Stimulated activated CD8-positive, alpha-beta memory T cell treated with anti-CD3 and anti-CD28 coated beads, Interleukin-15, amount 100 ng/mL, for 48 hours (primary cell): ENCODE measurements around the gene STX8.

ENCODE experiments used
- DNase-seq, 2 donors: peaks; one replicate each; pipeline ENCODE4 v3.0.0-alpha.2; 2020; ENCODE audit warnings: low read depth in 2 of 2

Gene STX8

DNA sequence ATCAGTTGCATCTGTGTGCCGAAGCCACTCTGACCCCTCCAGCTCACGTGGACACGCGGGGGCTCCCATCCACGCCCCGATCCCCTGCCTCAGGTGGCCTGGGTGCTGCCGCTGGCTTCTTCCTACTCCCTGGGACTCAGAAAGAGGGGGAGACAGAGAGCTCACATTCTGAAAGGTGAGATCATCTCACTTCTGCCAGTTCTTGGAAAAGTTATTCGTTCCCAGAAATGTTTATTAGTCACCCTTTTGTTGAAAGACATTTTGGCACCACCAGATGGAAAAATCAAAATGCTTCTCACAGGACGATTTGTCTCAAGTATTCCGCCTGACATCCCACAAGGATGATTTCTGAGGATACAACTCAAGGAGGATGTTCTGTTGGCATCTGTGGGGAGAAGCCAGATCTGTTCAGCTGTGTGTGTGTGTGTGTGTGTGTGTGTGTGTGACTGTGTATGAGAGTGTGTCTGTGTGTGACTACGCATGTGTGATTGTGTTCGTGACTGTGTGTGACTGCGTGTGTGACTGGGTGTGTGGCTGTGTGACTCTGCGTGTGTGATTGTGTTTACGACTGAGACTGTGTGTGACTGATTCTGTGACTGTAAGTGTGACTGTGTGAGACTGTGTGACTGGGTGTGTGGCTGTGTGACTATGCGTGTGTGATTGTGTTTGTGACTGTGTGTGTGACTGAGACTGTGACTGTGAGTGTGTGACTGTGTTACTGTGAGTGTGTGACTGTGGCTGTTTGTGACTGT is 347.0 kb downstream of the STX8 start:
- no peak for DNase-seq

DNA sequence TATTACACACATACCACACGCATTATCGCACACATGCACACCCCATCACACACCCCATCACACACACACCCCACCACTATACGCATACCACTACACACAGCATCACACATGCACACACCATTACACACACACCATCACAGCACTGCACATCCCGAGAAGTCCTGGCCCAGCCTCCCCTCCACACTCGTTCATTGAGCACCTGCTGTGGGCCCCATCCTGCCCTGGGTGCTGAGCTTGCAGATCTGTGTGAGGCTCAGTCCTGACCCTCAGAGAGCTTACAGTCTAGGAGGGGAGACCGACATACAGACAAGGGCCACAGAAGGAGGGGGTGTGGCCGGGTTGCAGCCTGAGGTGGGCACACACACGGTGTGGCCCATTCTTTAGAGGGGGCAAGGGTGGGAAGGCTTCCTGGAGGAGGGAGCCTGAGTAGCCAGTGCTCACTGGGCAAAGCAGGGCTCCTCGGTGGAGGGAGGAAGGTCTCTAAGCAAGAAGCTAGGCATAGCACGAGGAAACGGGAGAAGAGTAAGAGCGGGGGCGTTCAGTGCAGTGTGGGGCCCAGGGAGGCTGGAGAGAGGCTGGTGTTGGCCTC is 347.7 kb downstream of the STX8 start:
- no peak for DNase-seq

DNA sequence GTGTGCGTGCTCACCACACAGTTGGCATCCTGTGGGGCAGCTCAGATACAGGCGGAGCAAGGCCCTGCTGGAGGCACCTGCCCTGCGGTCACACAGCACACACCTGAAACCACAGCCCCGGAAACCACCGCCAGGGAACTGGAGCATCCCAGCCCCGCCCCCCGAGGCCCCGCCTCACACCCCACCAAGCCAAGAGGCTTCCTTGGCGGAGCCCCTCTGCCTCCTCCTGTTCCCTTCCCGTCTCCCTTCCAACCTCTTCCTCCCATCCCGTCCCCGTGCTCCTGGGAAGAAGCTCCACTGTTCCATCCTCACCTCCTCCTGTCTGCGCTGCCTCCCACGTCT is 348.9 kb downstream of the STX8 start:
- DNase-seq: no peak

DNA sequence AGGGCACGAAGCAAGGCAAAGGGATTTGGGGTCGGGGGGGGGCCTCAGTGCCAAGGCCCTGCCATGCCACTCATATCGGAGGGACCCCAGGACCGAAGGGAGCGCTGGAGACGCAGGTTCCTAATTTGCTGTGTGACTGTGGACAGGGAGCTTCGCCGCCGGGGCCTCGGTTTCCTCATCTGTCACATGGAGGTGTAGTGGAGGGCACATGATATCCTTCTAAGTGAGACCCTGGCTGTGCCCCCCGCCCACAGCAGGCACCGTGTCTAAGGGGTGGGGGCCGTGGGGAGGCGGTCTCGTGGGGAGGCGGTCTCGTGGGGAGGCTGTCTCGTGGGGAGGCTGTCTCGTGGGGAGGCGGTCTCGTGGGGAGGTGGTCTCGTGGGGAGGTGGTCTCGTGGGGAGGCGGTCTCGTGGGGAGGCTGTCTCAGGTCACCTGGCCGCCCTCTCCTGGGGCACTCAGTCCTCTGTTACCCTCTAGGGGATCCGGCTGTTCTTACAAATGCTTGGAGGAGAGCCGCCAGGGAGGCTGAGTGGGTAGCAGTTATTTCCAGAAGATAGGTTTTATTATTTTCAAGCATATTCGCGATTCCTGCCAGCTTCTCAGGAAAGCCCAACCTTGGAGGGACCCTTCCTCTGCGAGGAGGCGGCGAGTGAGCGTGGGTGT is 349.4 kb downstream of the STX8 start:
- DNase-seq: no peak

DNA sequence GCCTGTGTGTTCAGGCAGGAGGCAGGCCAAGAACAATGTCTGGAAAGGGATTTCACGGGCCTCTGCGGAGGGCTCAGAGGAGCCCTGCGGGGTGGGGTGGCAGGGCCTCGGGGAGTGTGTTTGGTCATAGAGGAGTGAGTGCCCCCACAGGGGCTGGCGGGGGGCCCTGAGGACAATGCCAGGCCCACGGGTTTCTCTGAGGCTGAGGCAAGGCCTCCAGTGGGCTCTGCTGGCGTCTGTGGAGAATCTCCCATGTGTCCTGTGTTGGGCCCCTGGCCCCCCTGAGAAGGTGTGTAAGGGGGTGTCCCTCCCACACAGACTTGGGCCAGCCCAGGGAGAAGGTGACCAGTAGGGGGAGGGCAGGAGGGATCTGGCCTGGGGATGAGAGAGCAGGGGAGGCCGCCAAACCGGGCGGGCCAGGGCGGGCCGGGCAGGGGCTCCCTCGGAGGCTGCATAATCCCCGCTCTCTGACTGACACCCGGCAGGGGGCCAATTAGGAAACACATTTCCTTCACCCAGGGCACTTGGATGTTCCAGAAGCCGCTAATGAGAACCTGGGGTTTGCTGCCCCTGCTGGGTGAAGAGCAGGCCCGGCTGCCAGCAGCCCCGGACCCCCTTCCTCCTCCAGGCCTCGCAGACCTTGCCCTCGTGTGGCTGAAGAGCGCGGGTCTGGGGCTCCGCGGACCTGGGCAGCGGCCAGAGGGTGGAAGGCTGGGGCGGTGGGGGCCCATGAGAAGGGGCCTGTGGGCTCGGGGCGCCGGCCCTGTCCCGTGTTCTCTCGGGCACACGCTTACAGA is 350.1 kb downstream of the STX8 start:
- DNase-seq: no peak

DNA sequence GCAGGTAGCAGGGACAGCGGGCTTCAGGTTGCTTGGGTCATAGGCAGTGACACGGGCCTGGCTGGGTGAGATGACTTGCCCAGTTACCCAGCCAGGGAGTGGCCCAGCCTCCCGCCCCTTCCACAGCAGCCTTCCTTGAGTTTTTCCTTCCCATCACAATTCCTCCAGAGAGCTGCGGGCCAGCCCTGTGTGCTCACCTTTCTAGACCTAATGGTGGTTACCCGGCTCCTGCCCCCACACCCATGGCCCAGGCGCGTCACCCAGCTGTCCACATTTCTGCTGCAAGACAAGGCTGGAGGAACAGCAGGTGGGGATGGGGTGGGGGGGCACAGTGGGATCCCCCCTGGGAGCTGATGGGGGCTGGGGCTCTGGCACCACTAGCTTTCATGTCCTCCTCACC is 351.1 kb downstream of the STX8 start:
- DNase-seq: no peak

DNA sequence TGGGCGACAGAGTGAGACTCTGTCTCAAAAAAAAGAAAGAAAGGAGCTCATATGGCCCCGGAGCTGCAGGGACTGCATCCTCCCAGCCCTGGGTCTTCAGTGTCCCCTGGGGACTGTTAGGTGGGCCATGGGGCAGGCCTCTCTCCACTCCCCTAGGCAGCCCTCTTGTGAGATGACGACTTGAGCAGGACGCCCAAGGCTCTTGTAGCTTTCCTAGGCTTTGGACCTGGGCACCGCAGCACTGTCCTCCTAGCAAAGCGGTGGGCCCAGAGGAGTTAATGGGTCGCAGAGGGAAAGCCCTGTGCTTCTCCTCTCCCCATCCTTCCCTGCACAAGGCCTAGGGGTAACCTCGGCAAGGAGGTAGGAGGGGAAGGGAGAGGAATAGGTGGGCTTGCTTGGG is 352.1 kb downstream of the STX8 start:
- no peak for DNase-seq

DNA sequence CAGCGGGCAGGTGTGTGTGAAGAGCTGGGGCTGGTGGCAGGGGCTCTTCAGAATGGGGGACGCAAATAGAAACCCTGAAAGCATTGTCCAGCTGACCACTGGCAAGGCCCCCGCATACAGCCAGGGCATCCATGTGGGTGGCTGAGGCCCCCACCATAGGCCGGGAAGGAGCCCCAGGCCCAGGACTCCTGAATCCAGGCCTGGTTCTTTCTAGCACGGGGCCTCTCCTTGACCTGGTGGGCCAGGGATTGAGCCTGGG is 353.8 kb downstream of the STX8 start:
- DNase-seq: no peak

DNA sequence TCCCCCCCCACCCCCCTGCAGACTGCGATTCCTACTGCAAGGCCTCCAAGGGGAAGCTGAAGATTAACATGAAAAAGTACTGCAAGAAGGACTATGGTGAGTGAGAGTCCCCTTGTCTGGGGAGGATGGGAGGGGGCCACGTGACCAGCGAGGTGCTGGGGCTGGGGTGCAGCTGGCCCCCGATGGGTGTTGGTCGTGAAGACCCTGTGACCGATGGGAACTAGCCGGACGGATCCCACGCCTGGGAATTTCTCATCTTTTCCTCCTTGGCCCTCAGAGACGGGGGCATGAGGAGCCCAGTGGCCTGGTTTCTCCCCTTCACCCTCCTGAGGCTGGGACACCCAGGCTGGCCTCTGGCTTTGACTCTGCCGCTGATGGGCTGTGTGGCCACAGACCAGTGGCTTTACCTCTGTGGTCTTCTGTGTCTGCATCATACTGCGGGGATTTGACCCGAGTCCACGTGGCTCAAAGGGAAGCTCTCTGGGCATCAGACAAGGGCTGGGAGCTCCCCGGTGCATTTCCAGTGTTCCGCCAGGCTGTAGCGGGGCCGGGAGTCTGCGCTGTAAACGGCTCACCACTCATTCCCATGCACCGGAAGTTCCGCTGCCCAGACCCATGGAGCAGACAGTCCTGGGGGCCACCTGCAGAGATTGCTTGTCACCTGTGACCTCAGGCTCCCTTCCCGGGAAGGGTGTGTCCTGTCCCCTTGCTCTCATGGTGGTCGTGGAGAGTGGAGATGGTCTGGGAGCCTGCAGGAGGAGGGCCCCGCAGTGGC is 354.3 kb downstream of the STX8 start:
- DNase-seq: no peak

DNA sequence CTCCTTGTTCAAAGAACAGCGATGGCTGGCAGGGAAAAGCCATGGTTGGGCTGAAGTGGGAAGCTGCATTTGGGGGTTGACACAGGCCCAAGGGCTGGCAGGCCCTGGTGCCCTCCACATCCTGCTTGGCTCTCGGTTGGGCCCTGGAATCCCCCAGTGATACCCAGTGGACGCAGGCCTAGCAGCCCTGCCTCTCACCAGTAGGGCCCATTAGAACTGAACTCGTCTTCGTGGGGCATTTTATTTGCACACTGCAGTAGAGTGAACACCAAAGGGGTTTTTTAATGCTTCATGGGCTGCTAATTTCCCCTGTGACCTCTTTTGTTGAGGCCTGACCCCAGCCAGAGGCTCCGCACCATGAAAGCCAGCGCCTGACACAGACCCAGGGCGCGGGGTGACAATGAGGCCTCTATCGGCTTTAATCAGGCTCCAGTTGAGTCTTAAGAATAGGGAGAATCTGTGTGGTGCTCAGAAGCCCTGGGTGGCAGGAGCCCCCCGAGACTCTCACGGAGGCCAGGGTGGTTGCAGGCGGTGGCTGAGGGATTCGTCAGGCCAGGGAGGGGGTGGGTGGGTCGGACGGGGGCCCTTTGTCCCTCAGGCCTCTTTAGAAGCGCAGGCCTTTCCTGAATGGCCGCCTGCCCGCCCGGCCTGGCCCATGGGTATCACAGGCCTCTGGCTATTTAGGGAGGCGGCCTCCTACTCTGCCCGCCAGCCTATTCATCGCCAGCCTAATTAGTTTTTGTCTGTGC is 355.0 kb downstream of the STX8 start:
- DNase-seq: no peak

DNA sequence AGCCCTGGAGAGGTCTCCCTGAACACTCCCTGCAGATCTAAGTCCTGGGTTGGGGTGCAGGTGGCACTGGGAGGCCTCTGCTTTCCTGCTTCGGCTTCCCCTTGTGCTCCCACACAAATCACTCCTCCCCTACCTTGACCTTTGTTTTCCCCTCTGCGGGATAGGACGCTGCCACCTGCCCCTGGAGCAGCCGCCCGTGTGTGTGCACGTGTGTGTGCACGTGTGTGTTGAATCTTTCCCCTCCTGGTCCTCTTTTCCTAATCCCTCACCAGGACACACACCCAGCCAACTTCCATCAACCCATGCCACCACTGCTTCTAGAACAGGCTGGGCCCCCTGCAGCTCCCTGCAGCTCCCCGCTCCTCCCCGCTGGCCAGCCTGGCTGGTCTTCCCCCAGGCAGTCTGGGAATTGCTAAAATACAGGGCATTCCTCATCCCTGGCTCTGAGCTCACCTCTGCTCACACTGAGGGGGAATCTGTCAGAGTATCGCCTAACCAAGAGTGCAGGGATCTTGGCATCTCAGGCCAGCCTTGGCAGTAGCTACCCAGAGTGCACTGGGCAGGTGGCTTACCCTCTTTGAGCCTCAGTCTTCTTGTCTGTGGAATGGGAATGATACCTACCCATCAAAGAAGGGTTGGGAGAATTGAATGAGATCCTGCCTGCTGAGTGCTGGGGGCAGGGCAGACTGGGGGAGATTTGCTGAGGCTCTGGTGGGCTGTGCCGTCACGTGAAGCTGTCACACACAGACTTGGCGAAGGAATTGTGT is 355.8 kb downstream of the STX8 start:
- no peak for DNase-seq

DNA sequence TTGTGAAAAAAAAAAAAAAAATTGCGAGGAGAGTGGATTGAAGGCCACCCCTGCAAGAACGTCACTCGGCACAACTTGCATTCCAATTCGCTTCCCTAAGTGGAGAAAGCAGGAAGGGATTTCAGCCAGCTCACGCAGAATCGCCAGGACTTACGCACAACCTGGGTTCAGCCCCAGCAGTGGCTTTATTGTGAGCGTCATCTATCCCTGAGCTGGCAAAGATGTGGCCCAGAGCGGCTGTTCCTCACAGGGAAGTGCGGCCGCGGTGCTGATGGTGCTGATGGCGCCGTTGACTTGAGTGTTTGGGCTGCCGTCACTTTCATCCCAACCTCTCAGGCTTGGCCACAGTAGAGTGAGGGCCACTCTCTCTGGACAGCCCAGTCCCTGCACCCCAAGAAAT is 356.7 kb downstream of the STX8 start:
- no peak for DNase-seq

DNA sequence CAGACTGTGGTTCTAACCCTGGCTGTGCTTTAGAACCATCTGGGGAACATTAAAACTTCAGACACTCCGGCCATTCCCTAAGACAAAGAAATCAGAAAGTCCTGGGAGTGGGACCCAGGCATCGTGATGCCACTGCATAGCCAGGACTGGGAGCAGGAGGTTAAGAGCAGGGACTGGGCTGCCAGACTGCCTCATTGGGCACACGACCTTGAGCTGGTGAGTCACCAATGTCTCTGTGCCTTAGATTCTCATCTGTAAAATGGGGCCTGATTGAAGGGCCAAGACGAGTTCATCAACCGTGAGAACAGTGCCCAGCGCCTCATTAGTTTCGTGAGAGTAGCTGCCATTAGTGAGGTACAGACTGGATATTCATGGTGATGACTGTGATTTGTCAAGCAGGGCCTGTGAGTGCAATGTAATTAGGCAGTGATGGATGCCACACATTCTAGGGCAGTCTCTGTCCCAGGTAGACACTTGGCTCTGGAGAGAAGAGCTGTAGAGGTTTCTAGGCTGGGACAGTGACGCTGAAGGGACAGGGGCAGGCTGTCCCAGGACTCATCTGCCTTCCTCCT is 357.5 kb downstream of the STX8 start:
- DNase-seq: no peak

DNA sequence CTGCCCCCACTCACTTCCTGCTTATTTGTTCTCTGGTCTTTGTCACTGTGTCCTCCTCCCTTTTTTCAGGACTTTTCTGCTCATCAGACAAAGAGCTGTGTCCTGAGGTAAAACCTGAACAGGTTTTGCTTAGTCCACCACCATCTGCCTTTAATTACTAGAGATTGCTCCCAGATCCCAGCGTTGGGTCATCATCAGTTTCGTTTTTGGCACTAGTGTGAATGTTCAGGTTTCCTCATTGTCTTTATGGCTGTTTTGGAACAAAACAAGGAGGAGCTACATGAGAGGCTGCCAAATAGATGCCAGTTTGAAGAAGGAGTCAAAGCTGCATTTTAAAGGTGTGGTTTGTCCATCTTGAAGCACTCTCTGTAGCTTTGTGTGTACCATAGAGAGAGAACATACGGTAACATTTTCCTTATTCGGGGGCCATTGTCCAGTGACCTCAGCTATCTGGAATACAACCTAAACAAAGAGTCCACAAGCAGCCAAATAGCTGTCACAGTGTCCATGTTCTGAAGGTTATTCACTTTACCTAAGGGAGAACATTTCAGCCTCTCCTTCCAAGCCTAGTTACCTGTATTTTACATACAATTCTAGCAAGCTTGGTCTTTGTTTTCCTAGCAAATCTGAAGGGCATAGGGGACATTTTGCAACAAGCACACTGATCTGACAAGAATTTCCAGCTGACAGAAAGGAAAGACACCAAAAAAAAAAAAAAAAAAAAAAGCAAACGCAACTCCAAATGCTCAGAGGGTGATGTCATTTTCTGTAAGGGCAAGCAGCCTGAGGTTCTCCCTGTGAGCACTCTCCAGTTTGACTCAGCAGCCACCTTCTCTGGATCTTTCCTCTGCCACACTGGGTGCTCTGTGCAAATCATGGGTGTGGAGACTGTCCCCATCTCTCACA is 358.2 kb downstream of the STX8 start:
- DNase-seq: no peak

DNA sequence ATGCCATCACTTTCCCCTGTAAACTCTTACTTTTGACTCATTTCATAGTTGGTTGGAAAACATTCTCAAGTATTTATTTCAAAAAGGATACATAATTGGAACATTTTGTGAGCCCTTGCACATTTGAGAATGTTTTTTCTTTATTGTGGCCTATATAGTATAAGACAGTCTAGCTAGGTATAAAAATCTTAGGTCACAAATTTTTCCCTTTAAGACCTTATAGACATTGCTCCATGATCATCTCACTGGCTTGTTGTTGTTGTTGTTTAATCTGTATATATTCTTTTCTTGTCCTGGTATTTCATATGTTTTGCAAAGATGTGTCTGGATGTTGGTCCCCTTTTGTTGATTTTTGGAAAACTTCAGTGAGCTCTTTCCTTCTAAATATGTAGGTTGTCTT is 360.2 kb downstream of the STX8 start:
- DNase-seq: no peak

DNA sequence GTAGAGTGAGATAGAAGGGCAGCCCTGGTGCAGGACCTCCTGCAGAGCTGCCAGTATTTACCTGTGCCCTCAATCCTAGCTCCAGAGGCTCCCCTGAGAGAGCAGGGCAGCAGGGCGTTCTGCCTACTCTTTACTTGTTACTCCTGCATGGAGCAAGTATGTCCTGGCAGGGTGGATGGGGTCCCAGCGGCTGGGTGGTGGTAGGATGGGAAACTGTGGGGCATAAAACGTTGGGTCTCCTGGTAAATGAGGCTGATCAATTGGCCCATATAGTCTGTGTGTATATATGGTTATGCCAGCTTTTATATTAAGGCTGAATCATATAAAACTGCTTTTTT is 362.3 kb downstream of the STX8 start:
- no peak for DNase-seq

DNA sequence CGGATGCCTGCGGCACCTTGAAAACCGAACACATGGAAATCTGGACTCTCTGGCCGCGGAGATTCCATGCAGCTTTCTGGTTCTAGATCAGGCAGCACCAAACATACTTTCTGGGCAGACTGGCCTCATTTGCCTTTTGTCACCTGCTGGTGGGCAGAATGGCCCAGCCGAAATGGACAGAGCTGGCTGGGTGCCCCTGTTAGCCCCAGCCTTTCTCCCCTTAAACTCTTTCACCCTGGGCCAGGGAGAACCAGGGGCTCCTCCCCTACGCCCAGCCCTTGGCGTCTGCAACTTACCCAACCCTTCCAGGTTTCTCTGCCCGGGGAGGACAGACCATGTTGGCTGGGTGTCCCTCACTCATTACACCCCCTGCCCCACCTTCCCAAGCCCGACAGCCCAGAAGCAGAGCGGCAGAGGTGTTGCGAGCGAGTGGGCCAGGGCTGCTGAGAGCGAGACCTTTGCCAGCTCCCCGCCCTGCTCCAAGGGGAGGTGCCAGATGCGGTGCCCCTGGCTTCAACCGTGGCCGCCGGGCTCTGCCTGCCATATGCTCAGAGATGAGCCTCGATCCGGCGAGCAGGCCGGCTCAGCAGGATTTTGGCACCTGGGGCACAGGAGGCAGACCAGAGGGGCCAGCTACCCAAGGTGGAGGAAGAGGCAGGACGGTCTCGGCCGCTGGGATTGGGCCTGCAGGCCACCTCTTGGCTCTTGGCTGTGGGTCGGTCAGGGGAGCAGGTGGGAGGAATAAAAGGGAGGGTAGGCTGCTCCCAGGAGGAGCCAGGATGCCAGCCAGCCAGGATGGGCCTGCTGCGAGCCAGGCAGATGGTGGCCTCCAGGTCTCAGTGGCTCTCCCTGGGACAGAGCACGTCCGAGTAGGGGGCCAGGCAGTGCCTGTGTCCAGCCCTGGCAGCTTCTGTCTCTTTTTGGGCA is 363.0 kb downstream of the STX8 start:
- no peak for DNase-seq

DNA sequence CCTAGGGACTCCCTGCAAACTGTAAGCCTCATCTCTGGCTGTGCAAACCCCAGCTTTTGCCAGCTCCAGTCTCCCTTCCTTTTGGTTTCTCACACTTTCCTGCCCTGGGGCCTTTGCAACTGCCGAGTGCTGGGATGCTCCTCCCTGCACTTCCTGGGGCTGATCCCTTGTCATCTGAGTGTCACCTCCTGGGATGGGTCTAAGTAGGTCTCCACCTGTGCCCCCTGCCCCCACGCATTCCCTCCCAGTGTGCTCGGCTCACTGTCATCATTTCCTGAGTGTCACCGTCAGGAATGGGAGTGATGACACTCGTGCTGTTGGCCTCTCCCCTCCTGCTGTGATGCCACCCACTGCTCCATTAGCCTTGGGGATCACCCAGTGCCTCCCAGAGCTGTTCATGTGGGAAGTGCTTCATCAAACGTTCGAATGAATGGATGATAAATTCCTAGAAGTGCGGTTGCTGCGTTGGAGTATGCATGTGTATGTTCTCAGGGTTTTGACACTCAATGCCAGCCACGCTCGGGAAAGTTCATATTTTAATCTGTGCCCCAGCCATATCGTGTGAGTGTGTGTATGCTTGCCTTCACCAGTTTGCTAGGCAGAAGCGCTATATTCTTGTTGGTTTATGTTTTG is 364.4 kb downstream of the STX8 start:
- no peak for DNase-seq
